Stimulated activated naive CD8-positive, alpha-beta T cell treated with anti-CD3 and anti-CD28 coated beads, Interleukin-15, amount 100 ng/mL, for 72 hours (primary cell): ENCODE measurements around the gene AMPD2.

Source experiments
- ATAC-seq: fragments of 150-1000 bp; cut with Tn5 transposase; 2 replicates; pipeline ENCODE4 v1.10.0; 2021; ENCODE audit warnings: mild to moderate bottlenecking, moderate library complexity
- DNase-seq, 2 donors: peaks; one replicate each; pipeline ENCODE4 v3.0.0; 2021 to 2022
- H3K27ac Mint-ChIP-seq, 2 donors: one replicate each; pipeline ENCODE4 v1.8.0; 2022; ENCODE audit warnings: mild to moderate bottlenecking in 2 of 2, mixed read lengths in 2 of 2, moderate library complexity in 2 of 2
- H3K27me3 Mint-ChIP-seq: one replicate; pipeline ENCODE4 v1.8.0; 2022; ENCODE audit warnings: mixed read lengths
- H3K4me1 Mint-ChIP-seq: one replicate; pipeline ENCODE4 v1.8.0; 2022; ENCODE audit warnings: mild to moderate bottlenecking, mixed read lengths
- H3K4me3 Mint-ChIP-seq, 2 donors: one replicate each; pipeline ENCODE4 v1.8.0; 2022; ENCODE audit warnings: mild to moderate bottlenecking in 2 of 2, mixed read lengths in 2 of 2, moderate library complexity in 1 of 2
- H3K9me3 Mint-ChIP-seq, 2 donors: one replicate each; pipeline ENCODE4 v1.8.0; 2022; ENCODE audit warnings: mixed read lengths in 2 of 2

Gene AMPD2

GRCh38 chr1:109623601-109624161 lies 4.0 kb downstream of the AMPD2 start:
- H3K9me3 Mint-ChIP-seq, result no peaks in the 10 kb centered on the region
- no peak for ATAC-seq
- peaks cover 59% of the 10 kb centered on the region for H3K4me1 Mint-ChIP-seq
- no peak for DNase-seq
- no peaks in the 10 kb centered on the region for H3K27me3 Mint-ChIP-seq
- H3K27ac Mint-ChIP-seq, result peak overlapping the region; percentile 81 to 85
- H3K4me3 Mint-ChIP-seq, result peak overlapping the region; percentile 55 to 76

- Mint-ChIP-seq H3K4me1 (peaks cover 51% of the 10 kb centered on the region), H3K4me3 (peak overlapping the region; percentile 55 to 76)
Measured at GRCh38 chr1:109624201-109625010, 4.8 kb downstream of the AMPD2 start.

GRCh38 chr1:109625176-109625575 lies 5.5 kb downstream of the AMPD2 start:
- ATAC-seq (no peak), DNase-seq (no peak)
- peak overlapping the region in 1 of 2 donors; percentile 27 for H3K27ac Mint-ChIP-seq
- H3K27me3 Mint-ChIP-seq, result no peaks in the 10 kb centered on the region
- H3K9me3 Mint-ChIP-seq, result no peaks in the 10 kb centered on the region
- no peak overlapping the region for H3K4me3 Mint-ChIP-seq
- peaks cover 46% of the 10 kb centered on the region for H3K4me1 Mint-ChIP-seq

More at GRCh38 chr1:109624201-109625010, 4.8 kb downstream of the AMPD2 start:
- DNase-seq (no peak), ATAC-seq (no peak)
- H3K9me3 Mint-ChIP-seq, result no peaks in the 10 kb centered on the region
- no peaks in the 10 kb centered on the region for H3K27me3 Mint-ChIP-seq
- peak overlapping the region; percentile 87 to 95 for H3K27ac Mint-ChIP-seq

- Mint-ChIP-seq H3K4me3 (no peak overlapping the region), H3K27me3 (no peaks in the 10 kb centered on the region), H3K4me1 (peaks cover 44% of the 10 kb centered on the region), H3K27ac (peak overlapping the region; percentile 27 to 43), H3K9me3 (no peaks in the 10 kb centered on the region)
- ATAC-seq, result no peak
- DNase-seq, result no peak
Measured at GRCh38 chr1:109625601-109626560, 6.2 kb downstream of the AMPD2 start.

- no peak for DNase-seq
- Mint-ChIP-seq H3K27me3 (no peaks in the 10 kb centered on the region), H3K27ac (peak overlapping the region in 1 of 2 donors; percentile 31), H3K4me1 (peaks cover 39% of the 10 kb centered on the region), H3K9me3 (no peaks in the 10 kb centered on the region), H3K4me3 (no peak overlapping the region)
- no peak for ATAC-seq
Measured at GRCh38 chr1:109626682-109627408, 7.2 kb downstream of the AMPD2 start.

GRCh38 chr1:109627692-109628399 lies 8.2 kb downstream of the AMPD2 start:
- ATAC-seq (no peak), DNase-seq (no peak)
- H3K9me3 Mint-ChIP-seq, result no peaks in the 10 kb centered on the region
- peak overlapping the region in 1 of 2 donors; percentile 1 for H3K27ac Mint-ChIP-seq
- H3K4me3 Mint-ChIP-seq, result no peak overlapping the region
- H3K4me1 Mint-ChIP-seq, result peaks cover 29% of the 10 kb centered on the region
- no peaks in the 10 kb centered on the region for H3K27me3 Mint-ChIP-seq

GRCh38 chr1:109628540-109629321 lies 9.1 kb downstream of the AMPD2 start:
- H3K27ac Mint-ChIP-seq, result no peak overlapping the region

GRCh38 chr1:109629372-109630030 lies 9.9 kb downstream of the AMPD2 start:
- no peaks in the 10 kb centered on the region for H3K27me3 Mint-ChIP-seq
- H3K9me3 Mint-ChIP-seq, result no peaks in the 10 kb centered on the region
- no peak overlapping the region for H3K4me3 Mint-ChIP-seq
- no peak for DNase-seq
- no peak overlapping the region for H3K27ac Mint-ChIP-seq
- peaks cover 16% of the 10 kb centered on the region for H3K4me1 Mint-ChIP-seq
- ATAC-seq, result no peak

More at GRCh38 chr1:109628540-109629321, 9.1 kb downstream of the AMPD2 start:
- no peak for DNase-seq
- no peak overlapping the region for H3K4me3 Mint-ChIP-seq
- H3K4me1 Mint-ChIP-seq, result peaks cover 20% of the 10 kb centered on the region
- H3K9me3 Mint-ChIP-seq, result no peaks in the 10 kb centered on the region
- H3K27me3 Mint-ChIP-seq, result no peaks in the 10 kb centered on the region
- ATAC-seq, result no peak

GRCh38 chr1:109630081-109630897 lies 10.7 kb downstream of the AMPD2 start:
- Mint-ChIP-seq H3K4me1 (peaks cover 17% of the 10 kb centered on the region), H3K4me3 (no peak overlapping the region), H3K9me3 (no peaks in the 10 kb centered on the region), H3K27ac (no peak overlapping the region), H3K27me3 (no peaks in the 10 kb centered on the region)
- DNase-seq, result no peak
- ATAC-seq, result peak; percentile 21

GRCh38 chr1:109630898-109631512 lies 11.4 kb downstream of the AMPD2 start:
- peaks cover 16% of the 10 kb centered on the region for H3K4me1 Mint-ChIP-seq
- no peaks in the 10 kb centered on the region for H3K27me3 Mint-ChIP-seq
- H3K9me3 Mint-ChIP-seq, result no peaks in the 10 kb centered on the region
- ATAC-seq (no peak), DNase-seq (no peak)
- no peak overlapping the region for H3K27ac Mint-ChIP-seq
- no peak overlapping the region for H3K4me3 Mint-ChIP-seq

- Mint-ChIP-seq H3K27me3 (no peaks in the 10 kb centered on the region), H3K4me3 (no peak overlapping the region), H3K27ac (peak overlapping the region in 1 of 2 donors; percentile 3), H3K9me3 (no peaks in the 10 kb centered on the region), H3K4me1 (peaks cover 16% of the 10 kb centered on the region)
- ATAC-seq (no peak), DNase-seq (no peak)
Measured at GRCh38 chr1:109631513-109632505, 12.2 kb downstream of the AMPD2 start.
